ENCODE data around the gene IFNLR1.
A peak's percentile ranks its signal among the peaks of the same experiment; 100 is the strongest.

The IFNLR1 gene

DNA sequence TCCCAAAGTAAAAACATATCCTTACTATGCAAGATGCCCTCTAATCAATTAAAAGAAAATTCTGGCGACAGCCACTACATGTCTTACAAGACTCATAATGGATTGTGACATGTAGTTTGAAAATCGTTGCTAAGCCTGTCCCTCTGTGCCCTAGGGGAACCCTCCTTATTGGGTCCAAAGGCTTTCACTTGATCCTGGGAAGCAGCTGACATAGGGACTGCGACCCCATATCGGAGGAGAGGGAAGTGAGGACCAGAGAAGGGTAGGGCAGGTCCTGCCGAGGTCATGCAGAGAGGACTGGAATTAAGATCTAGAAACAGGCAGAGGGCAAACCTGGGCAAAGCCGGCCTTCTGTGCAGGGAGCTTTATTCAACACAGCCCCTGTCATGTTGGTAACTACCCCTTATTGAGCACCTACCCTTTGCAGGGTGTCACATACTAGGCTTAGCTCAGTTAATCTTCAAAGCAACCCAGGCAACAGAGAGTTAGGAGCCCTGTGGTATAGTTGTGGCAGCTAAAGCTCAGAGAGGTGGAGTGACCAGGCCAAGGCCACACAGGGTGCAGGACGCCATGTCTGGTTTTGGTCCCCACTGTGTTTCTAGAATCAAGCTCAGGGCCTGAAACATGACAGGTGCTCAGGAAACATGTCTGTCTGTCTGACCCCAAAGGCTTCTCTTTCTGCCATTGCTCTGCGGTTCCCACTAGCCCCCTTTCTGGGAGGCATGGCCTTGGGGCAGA is 18.4 kb upstream of the IFNLR1 start:
- DNase-seq, result no peak

DNA sequence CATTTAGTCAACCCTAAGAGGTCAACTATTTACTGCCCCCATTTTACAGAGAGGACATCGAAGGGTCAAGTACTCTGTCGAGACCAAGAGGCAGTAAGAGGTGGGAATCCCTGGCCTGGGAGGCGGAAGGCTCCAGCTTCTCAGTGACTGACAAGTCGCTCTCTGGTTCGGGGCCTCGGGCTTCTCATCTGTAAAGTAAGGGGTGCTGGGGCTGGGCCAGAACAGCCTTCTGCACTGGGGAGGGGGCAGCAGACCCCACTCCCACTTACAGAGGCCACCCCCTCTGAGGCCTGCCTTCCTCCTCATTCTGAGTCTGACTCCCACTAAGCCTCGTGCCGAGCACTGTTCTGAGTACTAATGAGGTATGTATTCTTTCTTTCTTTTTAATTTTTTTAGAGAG is 17.0 kb upstream of the IFNLR1 start:
- no peak for DNase-seq

DNA sequence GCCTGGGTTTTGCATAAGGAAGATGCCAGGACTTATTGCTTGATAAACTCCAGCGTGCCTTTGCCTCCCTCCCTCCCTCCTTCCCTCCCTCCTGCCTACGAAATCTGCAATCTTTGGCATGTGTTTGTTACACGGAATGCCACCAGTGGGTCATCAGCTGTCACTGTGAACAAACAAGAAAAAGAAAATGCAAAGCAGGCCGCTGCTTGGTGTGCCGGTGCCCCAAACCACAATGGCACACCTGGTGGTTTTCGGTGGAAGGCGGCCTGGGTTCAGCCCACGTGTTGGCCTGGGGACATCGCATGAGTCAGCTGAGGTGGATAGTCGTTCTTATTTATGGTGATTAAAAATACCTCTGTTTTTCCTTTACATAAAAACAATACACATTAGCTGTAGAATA is 16.3 kb upstream of the IFNLR1 start:
- peak; percentile 53 for DNase-seq

DNA sequence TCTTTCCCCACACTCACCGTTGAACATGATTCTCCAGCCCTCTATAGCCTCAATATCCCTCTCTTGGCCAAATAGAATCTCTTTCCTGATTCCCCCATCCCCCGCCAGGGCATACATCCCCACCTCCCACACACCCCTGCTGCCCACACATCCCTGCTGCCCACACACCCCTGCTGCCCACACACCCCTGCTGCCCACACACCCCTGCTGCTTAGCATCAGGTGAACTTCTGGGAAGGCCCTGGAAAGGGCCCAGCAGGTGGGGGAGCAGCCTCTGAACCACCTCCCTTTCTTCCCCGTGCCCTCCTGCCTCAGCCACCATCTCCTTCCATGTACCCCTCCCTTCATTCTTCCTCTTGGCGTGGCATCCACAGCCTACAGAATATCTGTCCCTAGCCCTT is 15.9 kb upstream of the IFNLR1 start:
- DNase-seq, result no peak

DNA sequence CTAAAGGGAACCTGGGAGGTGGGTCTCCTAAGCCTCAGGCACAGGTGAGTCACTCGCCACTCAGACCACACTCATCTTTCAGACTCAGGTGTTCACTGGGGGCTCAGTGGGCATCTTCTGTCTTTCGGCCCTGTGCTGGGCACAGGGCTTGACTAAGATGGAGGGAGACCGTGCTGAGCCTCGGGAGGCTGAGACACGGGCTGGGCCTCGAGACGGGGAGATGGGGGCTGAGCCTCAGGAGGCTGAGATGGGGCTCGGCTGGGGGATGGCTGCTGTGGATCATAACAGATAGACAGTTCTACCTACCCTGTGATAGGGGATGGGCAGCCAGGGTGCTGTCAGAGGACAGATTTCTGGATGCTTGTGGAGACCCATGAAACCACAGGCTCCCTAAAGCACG is 15.5 kb upstream of the IFNLR1 start:
- no peak for DNase-seq

DNA sequence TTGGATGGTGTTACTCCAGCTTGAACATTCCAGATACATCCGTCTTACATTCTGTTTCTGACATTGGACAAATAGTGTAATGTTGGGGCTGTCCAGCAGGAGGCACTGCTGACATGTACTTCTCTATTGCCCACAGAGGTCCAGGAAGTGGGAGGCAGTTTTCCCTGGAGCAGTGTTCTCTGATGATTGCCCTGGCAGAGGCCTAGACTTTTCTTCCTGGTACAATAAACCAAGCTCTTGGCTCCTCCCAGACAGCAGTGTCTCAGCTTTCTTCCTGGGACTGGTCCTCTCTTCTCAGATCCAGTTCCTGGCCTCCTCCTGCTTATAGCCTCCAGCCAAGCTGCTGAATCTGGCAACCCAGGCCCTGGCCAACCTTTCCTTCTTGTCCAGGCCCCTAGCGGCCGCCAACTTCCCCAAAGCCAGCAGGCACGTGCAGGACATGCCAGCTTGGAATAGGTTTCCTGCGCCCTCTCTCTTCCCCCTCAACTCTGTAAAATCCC is 14.9 kb upstream of the IFNLR1 start:
- DNase-seq, result peak; percentile 64

DNA sequence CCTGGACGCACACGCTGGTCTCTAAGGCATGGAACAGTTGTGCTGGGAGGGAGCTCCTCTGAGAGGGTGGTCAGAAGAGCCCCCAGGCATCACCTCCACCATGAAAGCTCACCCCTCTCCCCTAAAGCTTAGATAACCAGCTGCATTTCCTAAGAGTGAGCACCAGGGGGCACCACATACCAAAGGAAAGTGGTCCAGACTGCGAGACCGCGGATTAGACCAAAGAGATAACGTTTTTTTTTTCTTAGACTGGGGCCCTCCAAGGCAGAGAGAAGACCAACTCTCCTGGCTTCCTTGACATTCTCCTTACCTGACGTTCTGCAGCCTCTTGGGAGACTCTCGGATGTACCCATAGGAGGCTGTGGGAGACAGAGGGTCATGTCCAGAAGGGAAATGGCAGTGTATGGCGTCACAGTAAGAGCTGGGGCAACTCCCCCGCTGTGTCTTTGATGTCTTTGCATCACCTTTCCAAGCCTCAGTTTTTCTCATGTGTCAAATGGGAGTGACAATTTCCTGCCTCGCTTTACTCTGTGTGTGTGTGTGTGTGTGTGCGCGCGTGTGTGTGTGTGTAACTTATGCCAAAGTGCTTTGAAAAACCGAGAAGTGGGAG is 12.3 kb upstream of the IFNLR1 start:
- peak; percentile 76 for DNase-seq

DNA sequence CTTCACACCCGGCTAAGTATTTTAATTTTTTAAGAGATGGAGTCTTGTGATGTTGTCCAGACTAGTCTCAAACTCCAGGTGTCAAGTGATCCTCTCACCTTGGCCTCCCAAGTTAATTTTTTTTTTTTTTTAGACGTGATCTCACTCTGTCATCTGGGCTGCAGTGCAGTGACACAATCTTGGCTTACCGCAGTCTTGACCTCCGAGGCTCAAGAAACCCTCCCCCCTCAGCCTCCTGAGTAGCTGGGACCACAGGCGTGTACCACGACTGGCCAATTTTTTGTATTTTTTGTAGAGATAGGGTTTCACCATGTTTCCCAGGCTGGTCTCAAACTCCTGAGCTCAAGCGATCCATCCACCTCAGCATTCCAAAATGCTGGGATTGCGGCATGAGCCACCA is 11.7 kb upstream of the IFNLR1 start:
- DNase-seq, result no peak

DNA sequence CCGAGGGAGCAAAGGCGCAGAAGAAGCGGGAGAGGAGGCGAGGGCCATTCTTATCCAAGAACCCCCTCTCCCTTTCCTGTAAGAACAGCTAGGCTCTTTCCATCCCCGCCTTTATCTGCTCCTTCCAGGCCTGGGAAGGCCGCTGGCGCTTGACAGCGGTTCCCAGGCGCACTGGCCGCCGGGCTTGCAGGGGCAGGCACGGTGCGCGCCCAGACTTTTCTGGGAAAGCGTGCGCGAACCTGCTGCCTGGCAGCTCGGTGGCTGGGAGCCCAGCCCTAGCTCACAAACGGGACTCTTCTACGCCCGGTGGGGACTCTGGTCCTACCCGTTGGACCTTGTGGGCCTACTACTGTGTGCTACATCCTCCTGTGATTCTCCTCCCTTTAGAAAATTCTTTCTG is 8.8 kb upstream of the IFNLR1 start:
- DNase-seq, result no peak

DNA sequence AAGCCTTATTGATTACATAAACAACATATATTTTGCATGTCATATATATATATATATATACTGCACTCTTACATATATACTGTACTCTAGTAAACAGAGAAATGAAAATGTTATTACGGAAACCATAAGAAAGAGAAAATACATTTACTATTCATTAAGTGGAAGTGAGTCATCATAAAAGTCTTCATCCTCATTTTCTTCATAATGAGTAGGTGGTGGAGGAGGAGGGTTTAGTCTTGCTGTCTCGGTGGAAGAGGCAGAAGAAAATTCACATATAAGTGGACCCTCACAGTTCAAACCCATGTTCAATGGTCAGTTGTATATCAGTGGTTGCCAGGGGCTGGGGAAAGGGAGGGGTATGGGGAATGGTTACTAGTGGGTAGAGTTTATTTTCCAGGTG is 8.0 kb upstream of the IFNLR1 start:
- no peak for DNase-seq

DNA sequence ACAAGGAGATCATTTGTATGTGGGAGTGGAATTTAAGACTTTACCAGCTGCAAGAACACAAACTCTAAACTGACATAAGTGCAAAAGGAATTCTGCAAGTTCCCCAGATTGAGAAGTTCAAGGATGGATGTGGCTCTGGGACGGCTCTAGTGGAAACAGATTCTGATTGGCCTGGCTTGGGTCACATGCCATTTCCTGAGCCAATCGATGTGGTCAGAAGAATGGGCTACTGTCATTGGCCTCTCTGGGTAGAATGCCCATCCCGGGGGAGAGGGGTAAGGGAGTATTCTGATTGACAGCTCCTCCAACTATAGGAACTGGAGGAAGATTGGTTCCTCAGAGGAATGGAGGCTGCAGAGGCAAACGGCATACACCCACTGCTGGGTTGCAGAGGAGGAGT is 6.0 kb upstream of the IFNLR1 start:
- DNase-seq, result no peak

DNA sequence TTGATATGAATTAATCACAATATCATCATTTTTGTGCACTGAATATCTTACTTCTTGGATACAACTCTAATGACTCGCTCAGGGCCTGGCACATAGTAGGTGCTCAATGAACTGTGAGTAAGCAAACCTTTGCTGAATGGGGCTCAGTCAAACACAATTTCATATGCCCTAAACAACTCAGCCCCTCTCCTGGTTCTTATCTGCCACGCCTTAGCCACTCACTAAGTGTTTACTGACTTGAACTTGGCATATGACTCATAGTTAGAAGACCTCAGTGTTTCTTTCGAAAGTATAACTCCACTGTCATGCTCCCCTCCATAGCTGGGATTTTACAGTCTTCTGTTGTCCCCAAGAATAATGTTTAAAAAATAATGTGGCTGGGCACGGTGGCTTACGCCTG is 4.8 kb upstream of the IFNLR1 start:
- no peak for DNase-seq

DNA sequence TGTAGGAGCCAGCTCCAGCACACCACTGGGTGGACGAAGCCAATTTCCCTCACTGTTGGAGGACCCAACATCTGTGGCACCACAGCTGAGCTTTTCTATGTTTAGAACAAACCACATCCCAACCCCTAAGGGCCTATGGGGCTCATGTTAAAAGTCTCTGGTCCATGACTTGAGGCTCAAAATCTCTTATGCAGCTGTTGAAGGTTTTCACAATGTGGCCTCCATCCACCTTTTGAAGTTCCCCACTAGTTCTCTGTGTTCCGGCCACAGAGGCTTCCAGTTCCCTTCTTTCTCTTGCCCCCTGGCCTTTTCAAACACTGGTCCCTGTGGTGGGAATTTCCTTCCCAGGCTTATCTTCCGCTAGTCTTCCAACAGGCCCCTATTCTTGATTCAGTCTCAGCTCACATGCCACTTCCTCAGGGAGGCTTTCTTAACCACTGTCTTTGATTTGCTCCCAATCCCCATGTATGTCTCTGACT is 3.9 kb upstream of the IFNLR1 start:
- no peak for DNase-seq

DNA sequence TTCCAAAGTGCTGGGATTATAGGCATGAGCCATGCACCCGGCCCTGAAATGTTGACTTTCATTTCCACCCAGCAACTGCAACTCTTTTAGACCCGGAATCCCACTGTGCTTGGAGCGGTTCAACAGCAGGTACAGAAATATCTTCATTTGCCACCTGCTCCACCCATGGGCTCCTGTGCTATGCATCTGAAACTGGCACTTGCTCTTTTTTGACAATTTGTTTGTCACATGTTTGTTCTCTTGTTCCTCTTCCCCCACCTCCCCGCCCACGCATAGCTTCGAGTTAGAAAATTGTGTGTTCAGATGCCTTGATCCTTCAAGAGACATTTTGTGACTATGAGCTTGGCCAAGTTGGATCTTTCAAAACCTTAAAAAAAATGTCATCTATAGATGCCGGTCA is 2.4 kb upstream of the IFNLR1 start:
- no peak for DNase-seq

DNA sequence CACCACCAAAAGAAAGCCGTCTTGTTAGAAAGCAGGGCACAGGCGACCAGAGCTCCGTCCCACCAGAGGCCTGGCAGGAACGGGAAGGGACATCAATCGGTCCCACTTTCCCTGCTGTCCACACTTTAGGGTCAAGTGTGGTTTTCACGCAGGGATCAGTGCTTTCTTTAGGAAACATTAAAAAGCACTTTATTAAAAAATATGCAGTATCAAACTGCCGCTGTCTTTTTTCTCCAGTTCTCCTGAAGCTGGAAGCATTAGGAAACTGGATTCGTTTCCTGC is 437 bp downstream of the IFNLR1 start:
- DNase-seq, result no peak

DNA sequence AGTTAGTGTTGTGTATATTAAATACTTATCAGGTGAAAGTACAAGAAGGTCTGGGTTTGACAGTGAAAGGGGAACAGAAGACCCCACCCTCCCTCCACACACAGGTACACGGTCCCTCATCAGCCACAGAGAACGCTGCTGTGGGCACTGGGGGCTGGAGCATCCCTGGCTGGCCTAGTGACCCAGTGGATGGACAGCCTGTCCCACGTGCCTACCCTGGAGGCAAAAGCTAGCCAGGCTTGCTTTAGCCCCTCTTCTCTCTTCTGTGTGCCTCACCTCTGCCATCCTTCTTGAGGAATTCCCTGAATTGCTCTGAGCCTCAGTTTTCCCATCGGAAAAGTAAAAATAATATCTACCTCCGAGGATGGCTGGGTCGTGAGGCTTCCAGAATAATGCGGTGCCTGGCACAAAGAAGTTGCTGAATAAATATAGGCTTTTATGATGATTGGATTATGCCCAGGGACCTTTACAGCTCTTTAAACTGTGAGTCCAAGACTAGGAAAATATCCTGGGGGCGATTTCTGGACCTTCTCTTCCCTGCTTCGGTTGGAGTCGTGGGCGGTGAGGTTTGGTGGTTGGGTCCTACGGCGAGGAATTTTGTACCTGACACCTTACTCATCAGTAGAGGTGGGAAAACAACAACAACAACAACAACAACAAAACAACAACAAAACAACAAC is 918 bp downstream of the IFNLR1 start:
- no peak for DNase-seq

DNA sequence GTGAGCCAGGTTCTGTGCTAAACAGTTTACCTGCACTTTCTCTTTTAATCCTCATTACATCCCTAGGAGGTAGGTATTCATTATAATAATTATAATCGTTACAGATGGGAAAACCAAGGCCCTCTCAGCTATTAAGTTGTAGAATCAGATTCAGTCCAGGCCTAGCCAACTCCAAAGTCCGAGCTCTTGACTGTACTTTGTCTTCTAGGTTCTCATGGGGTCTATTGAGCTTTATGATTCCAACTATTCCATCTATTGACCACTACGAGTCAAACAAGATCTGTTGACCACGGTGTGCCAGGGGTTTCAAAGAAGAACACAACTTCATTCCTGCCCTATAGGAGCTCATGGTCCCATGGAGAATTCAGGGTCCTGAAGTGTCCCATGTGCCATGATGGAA is 2.0 kb downstream of the IFNLR1 start:
- DNase-seq, result no peak

DNA sequence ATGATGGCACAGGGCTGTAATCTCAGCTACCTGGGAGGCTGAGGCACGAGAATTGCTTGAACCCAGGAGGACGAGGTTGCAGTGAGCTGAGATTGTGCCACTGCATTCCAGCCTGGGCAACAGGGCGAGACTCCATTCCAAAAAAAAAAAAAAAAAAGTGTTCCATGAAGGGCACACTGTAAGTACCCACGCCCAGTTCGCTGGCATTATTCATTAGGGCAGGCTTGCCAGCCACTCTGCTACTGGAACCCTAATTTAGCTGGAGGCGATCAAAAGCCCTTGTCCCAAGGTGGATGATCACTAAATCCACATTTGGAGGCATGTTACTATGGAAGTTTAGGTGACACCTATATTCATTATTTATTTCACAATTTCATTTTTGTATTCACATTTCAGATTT is 5.0 kb downstream of the IFNLR1 start:
- no peak for DNase-seq

DNA sequence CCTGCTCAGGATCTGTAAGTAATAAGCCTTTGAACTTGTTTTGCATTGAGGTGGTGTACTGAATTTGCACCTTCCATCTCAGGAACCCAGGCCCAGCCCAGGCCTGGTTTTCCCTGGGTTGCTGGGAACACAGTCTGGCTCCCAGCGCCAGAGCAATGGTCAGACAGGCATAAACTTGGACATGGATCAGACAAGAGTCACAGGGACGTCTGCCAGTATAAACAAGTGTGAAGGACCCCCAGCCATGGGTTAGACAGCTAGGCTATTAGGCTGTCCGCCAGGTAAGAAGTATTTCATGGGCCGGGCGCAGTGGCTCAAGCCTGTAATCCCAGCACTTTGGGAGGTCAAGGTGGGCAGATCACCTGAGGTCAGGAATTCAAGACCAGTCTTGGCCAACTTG is 5.5 kb downstream of the IFNLR1 start:
- DNase-seq, result no peak

DNA sequence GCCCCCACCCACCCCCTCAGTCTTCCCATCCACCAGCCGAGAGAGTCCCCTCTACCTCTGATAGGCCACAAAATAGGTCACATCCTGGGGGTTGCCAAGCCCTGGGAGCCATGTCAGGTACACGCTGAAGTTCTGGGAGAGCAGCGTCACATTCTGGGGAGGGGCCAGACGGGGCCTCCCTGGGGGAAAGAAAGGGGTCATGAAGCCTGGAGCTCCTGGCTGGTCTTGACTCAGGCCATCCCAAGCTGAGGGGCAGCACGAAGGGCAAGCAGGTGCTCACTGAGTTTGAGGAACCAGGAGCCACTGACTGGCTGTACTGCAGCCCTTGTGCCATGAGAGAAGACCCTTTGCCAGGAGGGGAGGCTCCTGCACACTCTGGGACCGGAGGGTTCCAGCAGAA is 6.4 kb downstream of the IFNLR1 start:
- no peak for DNase-seq

DNA sequence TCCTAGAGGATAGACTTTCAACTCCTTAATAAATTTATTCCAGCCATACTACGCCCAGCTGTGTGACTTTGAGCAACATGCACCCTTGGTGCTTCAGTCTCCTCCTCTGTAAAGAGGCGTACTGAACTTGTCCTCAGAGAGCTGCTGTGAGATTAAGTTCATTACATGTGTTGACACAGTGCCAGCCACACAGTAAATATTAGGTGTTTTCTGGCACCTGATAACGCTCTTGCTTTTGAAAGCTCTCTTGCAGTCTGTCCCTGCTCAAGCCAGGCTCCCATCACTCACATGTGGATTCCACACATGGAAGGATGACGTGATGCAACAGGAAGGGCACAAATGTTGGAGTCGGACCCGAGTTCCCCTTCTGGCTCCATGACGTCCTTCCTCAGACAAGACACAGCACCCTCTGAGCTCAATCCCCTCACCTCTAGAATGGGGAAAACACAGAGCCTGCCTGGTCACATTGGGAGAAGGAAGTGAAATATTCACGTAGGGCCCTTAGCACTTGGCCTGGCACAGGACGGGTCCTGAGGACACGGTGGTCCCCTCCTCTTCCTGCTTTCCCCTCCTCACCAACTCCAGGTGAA is 7.7 kb downstream of the IFNLR1 start:
- DNase-seq, result no peak

DNA sequence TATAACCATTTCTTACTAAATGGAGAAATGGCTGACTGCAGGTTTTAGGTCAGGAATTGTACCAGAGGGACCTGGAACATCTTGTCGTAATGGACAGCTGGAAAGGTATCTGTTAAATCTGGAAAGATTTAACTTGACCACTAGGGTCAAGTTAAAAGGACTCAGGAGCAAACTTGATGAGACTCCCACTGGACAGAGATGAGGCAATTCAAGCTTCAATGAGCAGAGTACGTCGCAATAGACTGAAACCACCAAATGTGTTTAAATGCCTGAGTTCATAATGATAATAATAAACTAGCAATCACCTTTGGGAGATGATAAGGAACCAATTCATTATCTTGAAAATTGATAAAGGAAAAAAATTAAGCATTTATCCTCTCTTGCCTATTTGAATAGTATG is 8.7 kb downstream of the IFNLR1 start:
- DNase-seq, result no peak

DNA sequence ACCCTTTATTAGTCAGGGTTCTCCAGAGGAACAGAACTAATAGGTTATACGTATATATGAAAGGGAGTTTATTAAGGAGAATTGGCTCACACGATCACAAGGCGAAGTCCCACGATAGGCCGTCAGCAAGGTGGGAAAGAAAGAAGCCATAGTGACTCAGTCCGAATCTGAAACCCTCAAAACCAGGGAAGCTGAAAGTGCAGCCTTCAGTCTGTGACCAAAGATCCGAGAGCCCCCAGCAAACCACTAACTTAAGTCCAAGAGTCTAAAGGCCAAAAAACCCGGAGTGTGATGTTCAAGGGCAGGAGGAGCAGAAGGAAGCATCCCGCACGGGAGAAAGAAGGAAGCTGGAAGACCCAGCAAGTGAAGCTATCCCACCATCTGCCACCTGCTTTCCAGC is 9.9 kb downstream of the IFNLR1 start:
- DNase-seq, result no peak
